C4-2B (cell line): Measurements from ENCODE around the gene MICAL3.

Experiments
- CTCF ChIP-seq: fragments of 450-650 bp; conservative IDR thresholded peaks from 2 replicates; pipeline ENCODE4 v1.5.1; 2017; ENCODE audit warnings: mild to moderate bottlenecking
- ZFX ChIP-seq: fragments of 450-650 bp; IDR thresholded peaks from 2 replicates; pipeline ENCODE4 v1.6.1; 2017

GRCh38 chr22:18059473-18059872 lies 35.1 kb upstream of the MICAL3 start:
- TF ChIP-seq CTCF (no peak), ZFX (no peak)
